HFFc6 (cell line): ENCODE data around the gene ABCA7. TPM values are rescaled to one million over a fixed set of nuclear protein-coding genes. Genes with fewer than 3 reads are reported as not detected.

Experiments
- DNase-seq: peaks from one replicate; pipeline ENCODE4 v3.0.0-alpha.2; 2018
- H3K27ac Mint-ChIP-seq: 2 replicates; pipeline ENCODE4 v1.8.0; 2020; ENCODE audit warnings: mild to moderate bottlenecking, mixed read lengths
- H3K27me3 Mint-ChIP-seq: 2 replicates; pipeline ENCODE4 v1.8.0; 2021; ENCODE audit warnings: mild to moderate bottlenecking, moderate library complexity, mixed read lengths; ENCODE audit not compliant: insufficient read depth
- H3K36me3 Mint-ChIP-seq: 2 replicates; pipeline ENCODE4 v1.8.0; 2021; ENCODE audit warnings: low read depth, mixed read lengths
- H3K4me1 Mint-ChIP-seq: 2 replicates; pipeline ENCODE4 v1.8.0; 2020; ENCODE audit warnings: low read depth, mixed read lengths
- H3K4me3 Mint-ChIP-seq: 2 replicates; pipeline ENCODE4 v1.8.0; 2020; ENCODE audit warnings: mild to moderate bottlenecking, moderate library complexity, mixed read lengths
- H3K9me3 Mint-ChIP-seq: 2 replicates; pipeline ENCODE4 v1.8.0; 2020; ENCODE audit warnings: mild to moderate bottlenecking, mixed read lengths
- total RNA-seq, 6 experiments: library from RNA; stranded (reverse); fragmentation: NEBNext Ultra II Directional; extraction: Animal tissue kit (Norgen Biotek cat#: 25700); gene quantifications; 2 replicates in 1 of 6; 3 replicates in 5 of 6; pipeline ENCODE4 v1.2.3, GENCODE V29; 2021
- TF ChIP-seq, protein P1 (sequence below): fragments of 200-600 bp; sonication (generic); IDR thresholded peaks from 2 replicates; pipeline ENCODE4 v1.5.0; 2021; ENCODE audit warnings: antibody characterized with exemption, mild to moderate bottlenecking

ABCA7 gene
- total RNA-seq, 6 experiments from 2014 or later: 4.6 to 8.1 (median 6.6) TPM

DNA sequence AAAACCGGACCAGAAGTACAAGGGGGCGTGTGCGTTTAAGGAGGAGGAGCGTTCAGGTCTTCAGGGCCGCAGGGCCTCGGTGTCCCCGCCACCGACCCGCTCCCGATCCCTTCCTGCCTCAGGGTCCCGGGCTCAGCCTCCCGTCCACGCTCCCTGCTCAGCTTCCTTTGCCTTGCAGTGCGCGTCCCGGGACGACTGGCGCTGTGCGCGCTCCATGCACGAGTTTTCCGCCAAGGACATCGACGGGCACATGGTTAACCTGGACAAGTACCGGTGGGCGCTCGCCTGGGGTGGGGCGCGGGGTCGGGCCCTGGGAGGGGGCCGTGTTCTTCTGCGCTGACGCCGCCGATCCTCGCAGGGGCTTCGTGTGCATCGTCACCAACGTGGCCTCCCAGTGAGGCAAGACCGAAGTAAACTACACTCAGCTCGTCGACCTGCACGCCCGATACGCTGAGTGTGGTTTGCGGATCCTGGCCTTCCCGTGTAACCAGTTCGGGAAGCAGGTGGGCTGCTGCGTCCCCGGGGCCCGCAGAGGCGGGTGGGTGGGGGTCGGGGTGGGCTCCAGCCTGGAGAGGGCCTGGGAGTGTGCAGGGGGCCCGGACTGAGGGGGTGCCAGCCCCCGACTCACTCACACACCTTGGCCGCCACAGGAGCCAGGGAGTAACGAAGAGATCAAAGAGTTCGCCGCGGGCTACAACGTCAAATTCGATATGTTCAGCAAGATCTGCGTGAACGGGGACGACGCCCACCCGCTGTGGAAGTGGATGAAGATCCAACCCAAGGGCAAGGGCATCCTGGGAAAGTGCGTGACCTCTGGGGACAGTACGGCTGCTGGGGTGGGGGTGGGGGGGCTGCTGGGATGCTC is 65.3 kb downstream of the ABCA7 start:
- H3K4me1 Mint-ChIP-seq: peaks cover 24% of the 10 kb centered on the region
- peak overlapping the region; percentile 58 for H3K27ac Mint-ChIP-seq
- peak overlapping the region; percentile 79 for H3K4me3 Mint-ChIP-seq
- no peaks in the 10 kb centered on the region; the same call in 1 of the 2 replicates for H3K36me3 Mint-ChIP-seq
- peaks cover 19% of the 10 kb centered on the region for H3K27me3 Mint-ChIP-seq
- peaks cover 8% of the 10 kb centered on the region for H3K9me3 Mint-ChIP-seq
- TF ChIP-seq, protein P1, sequence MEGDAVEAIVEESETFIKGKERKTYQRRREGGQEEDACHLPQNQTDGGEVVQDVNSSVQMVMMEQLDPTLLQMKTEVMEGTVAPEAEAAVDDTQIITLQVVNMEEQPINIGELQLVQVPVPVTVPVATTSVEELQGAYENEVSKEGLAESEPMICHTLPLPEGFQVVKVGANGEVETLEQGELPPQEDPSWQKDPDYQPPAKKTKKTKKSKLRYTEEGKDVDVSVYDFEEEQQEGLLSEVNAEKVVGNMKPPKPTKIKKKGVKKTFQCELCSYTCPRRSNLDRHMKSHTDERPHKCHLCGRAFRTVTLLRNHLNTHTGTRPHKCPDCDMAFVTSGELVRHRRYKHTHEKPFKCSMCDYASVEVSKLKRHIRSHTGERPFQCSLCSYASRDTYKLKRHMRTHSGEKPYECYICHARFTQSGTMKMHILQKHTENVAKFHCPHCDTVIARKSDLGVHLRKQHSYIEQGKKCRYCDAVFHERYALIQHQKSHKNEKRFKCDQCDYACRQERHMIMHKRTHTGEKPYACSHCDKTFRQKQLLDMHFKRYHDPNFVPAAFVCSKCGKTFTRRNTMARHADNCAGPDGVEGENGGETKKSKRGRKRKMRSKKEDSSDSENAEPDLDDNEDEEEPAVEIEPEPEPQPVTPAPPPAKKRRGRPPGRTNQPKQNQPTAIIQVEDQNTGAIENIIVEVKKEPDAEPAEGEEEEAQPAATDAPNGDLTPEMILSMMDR: no peak
- no peak for DNase-seq

DNA sequence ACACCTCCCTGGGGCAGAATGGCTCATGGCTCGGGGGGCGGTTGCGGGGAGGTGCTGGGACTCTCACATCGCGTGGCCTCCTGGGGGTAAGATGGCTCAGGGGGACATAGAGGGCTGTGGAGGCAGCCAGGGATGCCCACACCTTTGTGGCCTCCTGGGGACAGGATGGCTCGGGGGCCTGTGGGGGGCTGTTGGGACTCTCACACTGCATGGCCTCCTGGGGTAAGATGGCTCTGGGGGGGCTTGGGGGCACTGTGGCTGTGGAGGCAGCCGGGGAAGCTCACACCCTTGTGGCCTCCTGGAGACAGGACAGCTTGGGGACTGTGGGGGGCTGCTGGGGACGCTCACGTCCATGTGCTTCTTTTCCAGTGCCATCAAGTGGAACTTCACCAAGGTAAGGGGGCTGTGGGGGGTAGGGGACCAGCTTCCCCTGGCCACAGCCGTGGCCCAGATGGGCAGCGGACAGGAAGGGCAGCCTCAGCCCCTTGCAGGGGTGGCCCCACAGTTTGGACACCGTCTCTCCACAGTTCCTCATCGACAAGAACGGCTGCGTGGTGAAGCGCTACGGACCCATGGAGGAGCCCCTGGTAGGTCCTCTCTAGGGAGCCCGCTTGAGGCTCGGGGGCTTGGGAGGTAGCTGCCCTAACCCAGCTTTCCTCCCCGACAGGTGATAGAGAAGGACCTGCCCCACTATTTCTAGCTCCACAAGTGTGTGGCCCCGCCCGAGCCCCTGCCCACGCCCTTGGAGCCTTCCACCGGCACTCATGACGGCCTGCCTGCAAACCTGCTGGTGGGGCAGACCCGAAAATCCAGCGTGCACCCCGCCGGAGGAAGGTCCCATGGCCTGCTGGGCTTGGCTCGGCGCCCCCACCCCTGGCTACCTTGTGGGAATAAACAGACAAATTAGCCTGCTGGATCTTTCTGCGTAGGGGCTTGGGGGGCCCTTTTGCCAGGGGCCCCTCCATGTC is 66.2 kb downstream of the ABCA7 start:
- TF ChIP-seq, protein P1: no peak; the same call in 1 of the 2 replicates
- H3K4me1 Mint-ChIP-seq: peaks cover 23% of the 10 kb centered on the region
- H3K36me3 Mint-ChIP-seq: no peaks in the 10 kb centered on the region; the same call in 1 of the 2 replicates
- peak overlapping the region; percentile 79 for H3K4me3 Mint-ChIP-seq
- peak overlapping the region; percentile 45; the same call in 1 of the 2 replicates for H3K27ac Mint-ChIP-seq
- H3K27me3 Mint-ChIP-seq: peaks cover 21% of the 10 kb centered on the region
- H3K9me3 Mint-ChIP-seq: peaks cover 6% of the 10 kb centered on the region
- DNase-seq: no peak

DNA sequence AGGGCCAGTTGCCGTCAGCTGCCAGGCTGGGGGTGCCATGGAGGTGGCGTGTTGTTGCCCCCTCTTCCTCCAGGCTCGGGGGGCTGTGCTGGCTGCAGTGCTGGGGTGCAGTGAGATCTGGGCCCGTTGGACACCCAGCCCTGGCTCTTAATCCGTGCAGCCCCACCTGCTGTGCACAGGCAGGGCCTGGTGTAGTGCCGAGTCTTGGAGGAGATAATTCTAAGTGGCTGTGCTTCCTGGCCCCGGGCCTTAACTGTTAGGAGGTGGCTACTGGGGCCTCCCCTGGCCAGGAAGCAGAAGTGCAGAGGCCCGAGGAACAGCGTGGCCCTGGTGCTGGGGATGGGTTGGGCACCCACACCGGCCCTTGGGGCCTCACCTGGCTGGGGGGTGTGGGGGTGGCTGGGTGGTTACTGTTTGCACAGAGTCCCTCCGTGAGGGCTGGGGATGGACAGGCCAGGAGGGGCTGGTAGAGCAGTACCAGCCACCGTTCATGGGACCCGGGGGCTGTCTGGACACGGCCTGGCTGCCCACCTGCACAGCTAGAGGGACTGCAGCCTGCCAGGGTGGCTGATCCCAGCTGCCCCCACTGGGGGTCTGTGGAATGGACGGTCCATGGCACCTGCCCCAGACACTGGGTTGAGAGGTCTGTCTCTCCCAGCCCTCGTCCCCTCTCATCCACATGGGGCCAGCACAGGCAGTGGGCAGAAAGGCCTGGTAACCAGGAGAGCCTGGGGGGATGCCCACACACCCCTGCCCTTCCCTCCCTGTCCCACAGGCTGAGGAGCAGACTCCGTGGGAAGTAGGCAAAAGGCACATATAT is 67.1 kb downstream of the ABCA7 start:
- peaks cover 21% of the 10 kb centered on the region for H3K27me3 Mint-ChIP-seq
- TF ChIP-seq, protein P1: peak; percentile 43; the same call in 1 of the 2 replicates
- 0 out of 2 replicates have a peak overlapping the region, but pooled peaks have one; percentile 21 for H3K27ac Mint-ChIP-seq
- H3K4me3 Mint-ChIP-seq: peak overlapping the region; percentile 50; the same call in 1 of the 2 replicates
- no peaks in the 10 kb centered on the region for H3K9me3 Mint-ChIP-seq
- H3K36me3 Mint-ChIP-seq: no peaks in the 10 kb centered on the region; the same call in 1 of the 2 replicates
- DNase-seq: no peak
- peaks cover 14% of the 10 kb centered on the region for H3K4me1 Mint-ChIP-seq

DNA sequence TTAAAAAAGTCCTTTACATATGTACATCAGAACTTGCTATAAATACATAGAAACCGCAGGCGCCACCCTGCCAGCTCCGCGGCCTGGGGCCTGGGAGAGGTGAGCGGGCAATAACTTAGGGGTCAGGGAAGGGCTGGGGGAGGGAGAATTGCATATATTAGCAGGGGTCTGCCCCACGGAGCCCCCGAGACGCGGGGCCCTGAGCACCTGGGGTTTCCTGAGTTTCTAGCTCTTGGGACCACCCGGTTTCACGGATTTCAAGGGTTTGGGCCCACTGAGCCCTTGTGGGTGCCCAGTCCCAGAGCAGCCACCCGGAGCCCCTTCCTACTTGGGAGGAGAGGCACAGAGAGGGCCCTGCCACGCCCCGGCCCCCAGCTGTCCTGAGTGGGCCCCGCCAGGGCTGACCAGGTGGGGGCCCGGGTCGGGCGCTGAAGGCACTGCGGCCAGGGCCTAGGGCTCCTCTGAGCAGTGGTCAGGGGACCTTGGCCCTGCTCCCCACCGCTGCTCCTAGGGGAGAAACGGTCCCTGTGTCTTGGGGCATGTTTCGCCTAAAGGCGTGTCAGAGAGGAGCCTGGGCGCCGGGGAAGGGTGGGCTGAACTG is 67.9 kb downstream of the ABCA7 start:
- Mint-ChIP-seq H3K9me3 (no peaks in the 10 kb centered on the region), H3K4me1 (peaks cover 8% of the 10 kb centered on the region), H3K4me3 (no peak overlapping the region), H3K36me3 (no peaks in the 10 kb centered on the region; the same call in 1 of the 2 replicates), H3K27me3 (peaks cover 19% of the 10 kb centered on the region), H3K27ac (no peak overlapping the region)
- TF ChIP-seq, protein P1: no peak
- DNase-seq: no peak
